ENCODE measurements around the gene ANO7. TPM values are rescaled to one million over a fixed set of nuclear protein-coding genes. Genes with fewer than 3 reads are reported as not detected.

The ANO7 gene
- total RNA-seq, 4 donors from 2014 or later: 0.59 TPM; not detected in 3

- Histone ChIP-seq H3K27me3 (no peaks in the 10 kb centered on the region), H3K9me3 (no peaks in the 10 kb centered on the region), H3K4me3 (no peak overlapping the region), H3K36me3 (peaks cover 52 to 84% (median 62%) of the 10 kb centered on the region in 3 donors), H3K4me1 (peaks cover 4 to 16% (median 4%) of the 10 kb centered on the region in 3 donors), H3K27ac (no peak overlapping the region)
- TF ChIP-seq POLR2A (IDR thresholded peaks at IDR 0.05) (no peak), CTCF (IDR thresholded peaks at IDR 0.05) (no peak)
- DNase-seq: no peak
- intact Hi-C loops (cut with DNase I): no loop called here
- 90% methylated on average over 12 to 13 of the region's 26 CpGs for WGBS, 2 donors
These were observed 39.8 kb downstream of the ANO7 start for GRCh38 chr2:241228081-241228859.

- Histone ChIP-seq H3K36me3 (peaks cover 57 to 91% (median 70%) of the 10 kb centered on the region in 3 donors), H3K4me3 (no peak overlapping the region), H3K27me3 (no peaks in the 10 kb centered on the region), H3K27ac (no peak overlapping the region), H3K9me3 (no peaks in the 10 kb centered on the region), H3K4me1 (peaks cover 4 to 9% (median 4%) of the 10 kb centered on the region in 3 donors)
- no peak for DNase-seq
- 82 to 88% methylated on average over 8 to 16 of the region's 20 CpGs for WGBS, 2 donors
- intact Hi-C loops (cut with DNase I): no loop called here
- TF ChIP-seq POLR2A (IDR thresholded peaks at IDR 0.05) (no peak), CTCF (IDR thresholded peaks at IDR 0.05) (no peak)
These were observed 40.5 kb downstream of the ANO7 start for GRCh38 chr2:241228860-241229516.

GRCh38 chr2:241229563-241230401 lies 41.3 kb downstream of the ANO7 start:
- Histone ChIP-seq H3K36me3 (peaks cover 65 to 99% (median 78%) of the 10 kb centered on the region in 3 donors), H3K27me3 (no peaks in the 10 kb centered on the region), H3K4me1 (peaks cover 0 to under 1% (median 0%) of the 10 kb centered on the region in 3 donors), H3K27ac (no peak overlapping the region), H3K4me3 (no peak overlapping the region), H3K9me3 (no peaks in the 10 kb centered on the region)
- no peak for TF ChIP-seq POLR2A (IDR thresholded peaks at IDR 0.05)
- no peak for TF ChIP-seq CTCF (IDR thresholded peaks at IDR 0.05)
- no peak for DNase-seq
- 82 to 84% methylated on average over 8 to 16 of the region's 29 CpGs for WGBS, 2 donors
- intact Hi-C loops (cut with DNase I): no loop called here

- TF ChIP-seq POLR2A (IDR thresholded peaks at IDR 0.05) (no peak), CTCF (IDR thresholded peaks at IDR 0.05) (no peak)
- Histone ChIP-seq H3K4me1 (no peaks in the 10 kb centered on the region), H3K4me3 (no peak overlapping the region), H3K27ac (no peak overlapping the region), H3K27me3 (no peaks in the 10 kb centered on the region), H3K36me3 (peaks cover 71 to 100% (median 84%) of the 10 kb centered on the region in 3 donors), H3K9me3 (no peaks in the 10 kb centered on the region)
- intact Hi-C loops (cut with DNase I): no loop called here
- WGBS, 2 donors: 88 to 99% methylated on average over 8 to 13 of the region's 19 CpGs
- no peak for DNase-seq
These were observed 42.0 kb downstream of the ANO7 start for GRCh38 chr2:241230435-241230834.
